HG03095 (cell line): ENCODE data around the gene NRG2.

Source experiments
- ATAC-seq: cut with Tn5 transposase; IDR thresholded peaks from one replicate; pipeline ENCODE4 v1.9.1; 2021; ENCODE audit warnings: moderate library complexity; ENCODE audit not compliant: unreplicated experiment

Gene NRG2

GRCh38 chr5:139804800-139805397 is 238.2 kb downstream of the NRG2 start:
- no peak for ATAC-seq

DNA sequence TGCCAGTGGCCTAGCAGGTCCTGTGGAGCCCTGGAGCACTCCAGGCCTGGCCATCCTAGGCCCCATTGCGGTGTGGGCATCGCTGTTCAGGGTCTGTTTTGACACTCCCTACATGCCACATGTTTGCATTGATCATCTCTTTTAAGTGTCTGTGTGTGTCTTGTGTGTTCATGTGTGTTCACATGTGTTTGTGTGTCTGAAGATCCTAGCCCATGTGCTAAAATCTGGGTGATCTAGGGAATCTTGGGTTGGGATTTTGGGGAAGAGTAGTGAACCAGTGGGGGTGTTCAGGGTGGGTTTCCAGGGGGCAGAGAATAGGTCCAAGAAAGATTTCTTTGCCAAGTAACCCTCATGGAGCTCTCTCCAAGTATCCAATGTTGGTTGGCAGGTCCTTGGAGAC is 239.1 kb downstream of the NRG2 start:
- no peak for ATAC-seq

- ATAC-seq: no peak
Observed at GRCh38 chr5:139799359-139799758, 243.7 kb downstream of the NRG2 start.

GRCh38 chr5:139798883-139799282 is 244.2 kb downstream of the NRG2 start:
- ATAC-seq: no peak

DNA sequence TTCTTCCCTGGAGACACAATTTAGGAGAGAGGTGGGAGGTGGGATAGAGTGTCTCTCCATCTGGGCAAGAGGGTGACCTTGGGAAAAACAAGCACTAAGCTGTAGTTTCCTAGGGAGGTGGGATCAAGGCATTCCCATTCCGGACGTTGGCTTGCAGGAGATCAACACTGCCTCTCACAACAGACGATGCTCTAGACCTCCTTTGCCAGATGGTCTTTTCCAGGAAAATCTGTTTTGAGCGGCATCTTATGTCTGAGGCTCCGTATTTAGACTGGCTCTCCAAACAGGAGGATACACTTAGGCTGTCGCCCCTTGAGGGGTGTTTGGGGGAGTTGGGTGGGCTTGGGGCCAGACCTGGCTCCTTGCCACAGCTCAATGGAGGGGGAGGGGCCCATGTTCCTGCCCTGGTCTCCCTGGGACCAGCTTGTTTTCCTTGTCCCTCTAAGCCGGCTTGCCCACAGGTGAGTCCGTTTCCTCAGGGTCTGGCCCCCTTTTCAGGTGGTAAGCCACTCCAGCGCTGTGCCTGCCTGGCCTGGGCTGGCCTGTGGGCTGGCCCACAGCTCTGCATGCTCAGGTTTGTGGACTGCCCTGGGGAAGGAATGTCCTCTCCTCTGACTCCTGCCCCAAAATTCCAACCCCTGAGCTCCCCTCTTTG is 245.1 kb downstream of the NRG2 start:
- no peak for ATAC-seq

GRCh38 chr5:139797335-139797734 is 245.8 kb downstream of the NRG2 start:
- ATAC-seq: no peak
